Activated CD4-positive, alpha-beta memory T cell treated with anti-CD3 and anti-CD28 coated beads, Interleukin-2, amount 10 ng/mL, durations not matched to agents 7 days and 5 days (primary cell): Measurements from ENCODE around the gene P4HA2. TPM values are rescaled to one million over a fixed set of nuclear protein-coding genes. Genes with fewer than 3 reads are reported as not detected.

Experiments
- CTCF ChIA-PET: fragments of 350-600 bp; sonication (Branson Sonifier 250); formaldehyde crosslinking; loops from one replicate; lab custom pipeline; 2021; ENCODE audit warnings: antibody characterized with exemption, inconsistent platforms; lab: Charles Lee
- POLR2A ChIA-PET: fragments of 350-600 bp; sonication (Branson Sonifier 250); formaldehyde crosslinking; loops from one replicate; lab custom pipeline; 2021; ENCODE audit warnings: antibody characterized with exemption; lab: Charles Lee
- DNase-seq: peaks from one replicate; pipeline ENCODE4 v3.0.0-alpha.2; 2020
- H3K27ac Mint-ChIP-seq: one replicate; pipeline ENCODE4 v1.8.0; 2021; ENCODE audit warnings: mild to moderate bottlenecking, mixed read lengths
- H3K27me3 Mint-ChIP-seq: one replicate; pipeline ENCODE4 v1.8.0; 2021; ENCODE audit warnings: mixed read lengths
- H3K36me3 Mint-ChIP-seq: one replicate; pipeline ENCODE4 v1.8.0; 2021; ENCODE audit warnings: low read depth, mixed read lengths
- H3K4me1 Mint-ChIP-seq: one replicate; pipeline ENCODE4 v1.8.0; 2021; ENCODE audit warnings: mixed read lengths
- H3K4me3 Mint-ChIP-seq: one replicate; pipeline ENCODE4 v1.8.0; 2021; ENCODE audit warnings: mild to moderate bottlenecking, mixed read lengths
- H3K9me3 Mint-ChIP-seq: one replicate; pipeline ENCODE4 v1.8.0; 2021; ENCODE audit warnings: mixed read lengths
- total RNA-seq, 2 experiments: library from RNA; stranded (reverse); gene quantifications; one replicate each; pipeline ENCODE4 v1.2.3, GENCODE V29; 2021

P4HA2 gene
- total RNA-seq, 2 experiments from 2014 or later: 9.7 to 10.5 TPM

DNA sequence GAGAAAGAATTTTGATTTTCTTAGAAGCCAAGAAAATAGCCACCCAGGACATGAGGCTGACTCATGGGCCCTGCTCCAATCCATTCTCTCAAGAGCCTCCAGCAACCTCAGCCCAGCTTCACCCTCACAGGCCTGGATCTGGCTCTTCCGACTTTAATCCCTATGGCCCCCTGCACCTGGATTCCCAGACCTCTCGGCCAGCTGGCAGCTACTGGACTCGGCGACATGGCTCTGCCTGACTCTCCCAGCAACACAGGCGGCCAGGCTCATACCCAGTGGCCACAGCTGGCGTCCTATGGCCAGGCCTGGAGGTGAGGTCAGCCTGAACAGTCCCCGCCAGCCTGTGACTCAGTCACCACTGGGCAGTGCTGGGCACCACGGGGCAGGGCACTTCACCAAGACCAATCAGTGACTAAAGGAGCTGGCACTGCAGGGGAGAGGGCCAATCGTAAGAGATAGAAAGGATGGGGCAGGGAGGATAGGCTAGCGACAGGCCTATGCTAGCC lies 23.6 kb upstream of the P4HA2 start:
- H3K36me3 Mint-ChIP-seq: no peaks in the 10 kb centered on the region
- H3K9me3 Mint-ChIP-seq: peaks cover 3% of the 10 kb centered on the region
- ChIA-PET POLR2A (no interaction called here), CTCF (interaction anchor here (1.8 to 5.2 kb wide), 2 partner anchors 12 to 21 kb away, joined by 5 to 46 read pairs; no protein-coding TSS in a partner anchor)
- H3K27ac Mint-ChIP-seq: no peak overlapping the region
- H3K4me3 Mint-ChIP-seq: no peak overlapping the region
- no peak for DNase-seq
- H3K4me1 Mint-ChIP-seq: no peaks in the 10 kb centered on the region
- peaks cover 19% of the 10 kb centered on the region for H3K27me3 Mint-ChIP-seq

DNA sequence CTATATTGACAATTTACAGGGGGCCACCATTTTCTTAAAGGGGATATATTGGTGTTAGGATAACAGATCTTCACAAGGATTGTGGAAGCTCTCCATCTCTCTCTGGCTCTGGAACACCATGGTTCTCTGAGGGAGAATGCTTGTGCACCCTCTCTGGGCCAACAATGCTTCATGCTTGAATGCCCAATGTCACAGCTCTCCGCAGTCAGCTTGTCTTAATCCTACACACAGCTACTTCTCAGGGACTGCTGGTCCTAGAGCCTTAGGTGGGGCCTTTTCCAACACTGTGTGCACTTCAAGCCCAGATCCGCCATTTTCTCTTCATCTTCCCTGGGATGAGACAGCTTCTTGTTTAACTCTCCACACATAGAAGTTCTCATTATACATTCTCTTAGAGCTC lies 22.9 kb upstream of the P4HA2 start:
- CTCF ChIA-PET: interaction anchor here (1.8 to 5.2 kb wide), 2 partner anchors 12 to 22 kb away, joined by 5 to 46 read pairs; no protein-coding TSS in a partner anchor
- DNase-seq: no peak
- Mint-ChIP-seq H3K4me1 (no peaks in the 10 kb centered on the region), H3K9me3 (peaks cover 8% of the 10 kb centered on the region), H3K27me3 (peaks cover 22% of the 10 kb centered on the region), H3K4me3 (no peak overlapping the region), H3K36me3 (no peaks in the 10 kb centered on the region), H3K27ac (no peak overlapping the region)
- POLR2A ChIA-PET: no interaction called here

DNA sequence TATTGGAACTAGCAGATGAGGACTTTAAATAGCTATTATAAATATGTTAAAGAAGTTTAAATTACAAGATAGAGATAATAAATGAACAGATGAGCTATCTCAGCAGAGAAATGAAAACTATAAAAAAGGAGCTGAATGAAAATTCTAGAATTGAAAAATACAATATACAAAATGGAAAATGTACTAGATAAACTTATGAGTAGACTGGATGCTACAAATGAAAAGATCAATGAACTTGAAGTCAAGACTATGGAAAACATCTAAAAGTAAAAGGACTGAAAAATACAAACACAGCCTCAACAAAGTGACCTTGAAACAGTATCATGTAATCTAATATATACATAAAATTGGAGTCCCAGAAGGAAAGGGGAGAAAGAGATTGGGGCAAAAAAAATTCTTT lies 19.2 kb upstream of the P4HA2 start:
- ChIA-PET POLR2A (no interaction called here), CTCF (interaction anchor here (5.2 kb wide), 1 partner anchor 8 kb away, joined by 46 read pairs; no protein-coding TSS in a partner anchor)
- peaks cover 18% of the 10 kb centered on the region for H3K9me3 Mint-ChIP-seq
- no peaks in the 10 kb centered on the region for H3K4me1 Mint-ChIP-seq
- H3K4me3 Mint-ChIP-seq: no peak overlapping the region
- H3K36me3 Mint-ChIP-seq: peaks cover 4% of the 10 kb centered on the region
- H3K27ac Mint-ChIP-seq: no peak overlapping the region
- no peak for DNase-seq
- H3K27me3 Mint-ChIP-seq: peaks cover 42% of the 10 kb centered on the region

- Mint-ChIP-seq H3K9me3 (peaks cover 18% of the 10 kb centered on the region), H3K36me3 (peaks cover 4% of the 10 kb centered on the region), H3K27me3 (peaks cover 39% of the 10 kb centered on the region), H3K4me3 (no peak overlapping the region), H3K27ac (no peak overlapping the region), H3K4me1 (no peaks in the 10 kb centered on the region)
- DNase-seq: no peak
- ChIA-PET POLR2A (interaction anchor here (0.6 kb wide), 1 partner anchor 10 kb away, joined by 3 read pairs; no protein-coding TSS in a partner anchor), CTCF (no interaction called here)
Measured at GRCh38 chr5:132245593-132245992, 17.9 kb upstream of the P4HA2 start.

- Mint-ChIP-seq H3K9me3 (peaks cover 18% of the 10 kb centered on the region), H3K27ac (no peak overlapping the region), H3K4me3 (no peak overlapping the region), H3K4me1 (no peaks in the 10 kb centered on the region), H3K36me3 (peaks cover 4% of the 10 kb centered on the region), H3K27me3 (peaks cover 31% of the 10 kb centered on the region)
- ChIA-PET POLR2A (no interaction called here), CTCF (no interaction called here)
- no peak for DNase-seq
Measured at GRCh38 chr5:132243366-132243977, 15.8 kb upstream of the P4HA2 start.

DNA sequence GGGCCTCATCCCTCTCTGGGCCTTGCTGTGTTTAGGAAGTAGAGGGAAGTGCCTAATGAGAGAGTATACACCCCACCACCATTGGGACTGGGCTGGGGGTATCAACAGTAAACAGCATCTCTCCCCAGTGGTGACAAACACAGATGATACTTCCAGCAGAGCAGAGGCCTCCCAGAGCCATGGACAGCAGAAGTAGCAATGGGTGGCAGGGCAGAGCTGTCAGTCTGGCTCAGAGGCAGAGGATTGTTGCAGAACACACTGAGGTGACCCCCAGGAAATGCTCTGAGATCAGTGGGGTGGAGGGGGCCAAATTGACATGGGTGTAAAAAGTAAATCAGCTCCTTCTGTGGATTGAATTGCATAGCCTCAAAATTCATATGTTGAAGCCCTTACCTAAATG lies 12.1 kb upstream of the P4HA2 start:
- H3K4me1 Mint-ChIP-seq: no peaks in the 10 kb centered on the region
- ChIA-PET POLR2A (no interaction called here), CTCF (interaction anchor here (3.3 to 5.6 kb wide), 2 partner anchors 9 to 10 kb away, joined by 18 to 46 read pairs; no protein-coding TSS in a partner anchor)
- H3K36me3 Mint-ChIP-seq: peaks cover 4% of the 10 kb centered on the region
- H3K27me3 Mint-ChIP-seq: peaks cover 13% of the 10 kb centered on the region
- H3K27ac Mint-ChIP-seq: no peak overlapping the region
- DNase-seq: no peak
- peaks cover 8% of the 10 kb centered on the region for H3K9me3 Mint-ChIP-seq
- H3K4me3 Mint-ChIP-seq: no peak overlapping the region

- Mint-ChIP-seq H3K4me3 (no peak overlapping the region), H3K27ac (no peak overlapping the region), H3K36me3 (no peaks in the 10 kb centered on the region), H3K4me1 (no peaks in the 10 kb centered on the region), H3K27me3 (peaks cover 10% of the 10 kb centered on the region), H3K9me3 (peaks cover 2% of the 10 kb centered on the region)
- ChIA-PET POLR2A (no interaction called here), CTCF (interaction anchor here (0.7 to 5.6 kb wide), 36 partner anchors 9 to 429 kb away, joined by 3 to 46 read pairs (median 4); partner anchors contain the start of genes SLC22A4 and SLC22A5)
- DNase-seq: no peak
Measured at GRCh38 chr5:132238901-132239500, 11.3 kb upstream of the P4HA2 start.

DNA sequence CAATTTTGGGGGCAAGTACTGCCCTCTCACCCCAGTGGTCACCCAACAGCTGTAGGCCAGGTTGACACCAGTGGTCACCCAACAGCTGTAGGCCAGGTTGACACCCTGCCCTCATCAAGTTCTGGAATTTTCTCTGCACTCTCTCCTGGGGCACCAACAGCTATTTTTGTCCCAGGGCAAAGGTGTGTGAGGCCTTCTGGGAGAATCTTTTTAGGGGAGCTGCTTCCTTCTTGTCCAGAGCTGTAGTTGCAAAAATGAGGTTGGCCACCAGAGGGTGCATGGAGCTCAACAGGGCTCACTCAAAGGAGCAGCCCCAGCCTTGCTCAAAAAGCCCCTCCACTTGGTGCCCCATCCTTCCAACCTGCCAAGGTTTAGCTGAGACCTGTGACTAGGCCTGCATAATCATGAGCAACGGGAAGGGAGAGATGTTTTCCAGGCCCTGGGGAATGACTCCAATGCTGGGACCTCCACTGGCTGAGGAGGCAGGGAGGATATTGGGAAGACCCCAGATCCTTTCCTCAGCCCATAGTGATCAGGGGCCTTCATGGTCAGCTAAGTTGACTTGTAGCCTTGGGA lies 10.6 kb upstream of the P4HA2 start:
- POLR2A ChIA-PET: interaction anchor here (1.5 kb wide), 1 partner anchor 23 kb away, joined by 3 read pairs; no protein-coding TSS in a partner anchor

DNA sequence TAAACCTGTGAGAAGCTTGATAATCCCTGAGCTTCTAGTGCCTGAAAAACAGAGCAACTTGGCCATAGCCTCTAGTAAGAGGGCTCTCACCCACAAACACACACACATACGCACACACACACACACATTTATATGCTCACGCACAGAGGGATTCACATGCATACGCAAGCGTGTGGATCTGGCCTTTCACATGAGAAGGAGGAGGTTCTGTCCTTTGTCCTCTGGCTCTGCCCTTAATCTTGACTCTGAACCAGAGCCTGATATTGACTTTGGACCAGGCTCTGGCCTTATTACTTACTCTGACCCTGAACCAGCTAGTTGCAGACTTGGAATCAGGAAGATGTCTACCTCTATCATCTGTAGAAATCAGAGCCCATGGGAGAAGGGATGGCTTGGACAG lies 10.0 kb upstream of the P4HA2 start:
- POLR2A ChIA-PET: interaction anchor here (1.5 kb wide), 1 partner anchor 23 kb away, joined by 3 read pairs; no protein-coding TSS in a partner anchor
- DNase-seq: no peak
- H3K27me3 Mint-ChIP-seq: peaks cover 3% of the 10 kb centered on the region
- H3K27ac Mint-ChIP-seq: no peak overlapping the region
- no peaks in the 10 kb centered on the region for H3K4me1 Mint-ChIP-seq
- H3K4me3 Mint-ChIP-seq: no peak overlapping the region
- no peaks in the 10 kb centered on the region for H3K36me3 Mint-ChIP-seq
- CTCF ChIA-PET: interaction anchor here (0.6 to 5.6 kb wide), 47 partner anchors 8 to 708 kb away, joined by 3 to 46 read pairs (median 5); partner anchors contain the start of genes P4HA2, SLC22A4 and SLC22A5
- H3K9me3 Mint-ChIP-seq: no peaks in the 10 kb centered on the region

More for the DNA sequence above, 10.6 kb upstream of the P4HA2 start:
- H3K4me1 Mint-ChIP-seq: no peaks in the 10 kb centered on the region
- H3K27ac Mint-ChIP-seq: no peak overlapping the region
- peaks cover 7% of the 10 kb centered on the region for H3K27me3 Mint-ChIP-seq
- H3K9me3 Mint-ChIP-seq: no peaks in the 10 kb centered on the region
- peak; percentile 77 for DNase-seq
- no peak overlapping the region for H3K4me3 Mint-ChIP-seq
- CTCF ChIA-PET: interaction anchor here (0.6 to 5.6 kb wide), 49 partner anchors 8 to 708 kb away, joined by 3 to 46 read pairs (median 4); partner anchors contain the start of genes P4HA2, SLC22A4 and SLC22A5
- H3K36me3 Mint-ChIP-seq: no peaks in the 10 kb centered on the region

GRCh38 chr5:132237141-132237540 lies 9.5 kb upstream of the P4HA2 start:
- H3K4me3 Mint-ChIP-seq: no peak overlapping the region
- no peaks in the 10 kb centered on the region for H3K4me1 Mint-ChIP-seq
- no peaks in the 10 kb centered on the region for H3K9me3 Mint-ChIP-seq
- POLR2A ChIA-PET: interaction anchor here (1.5 kb wide), 1 partner anchor 24 kb away, joined by 3 read pairs; no protein-coding TSS in a partner anchor
- CTCF ChIA-PET: interaction anchor here (0.7 to 5.6 kb wide), 23 partner anchors 7 to 264 kb away, joined by 3 to 46 read pairs (median 8); partner anchors contain the start of genes P4HA2, SLC22A4 and SLC22A5
- no peaks in the 10 kb centered on the region for H3K36me3 Mint-ChIP-seq
- H3K27me3 Mint-ChIP-seq: peaks cover 2% of the 10 kb centered on the region
- H3K27ac Mint-ChIP-seq: no peak overlapping the region
- DNase-seq: no peak

DNA sequence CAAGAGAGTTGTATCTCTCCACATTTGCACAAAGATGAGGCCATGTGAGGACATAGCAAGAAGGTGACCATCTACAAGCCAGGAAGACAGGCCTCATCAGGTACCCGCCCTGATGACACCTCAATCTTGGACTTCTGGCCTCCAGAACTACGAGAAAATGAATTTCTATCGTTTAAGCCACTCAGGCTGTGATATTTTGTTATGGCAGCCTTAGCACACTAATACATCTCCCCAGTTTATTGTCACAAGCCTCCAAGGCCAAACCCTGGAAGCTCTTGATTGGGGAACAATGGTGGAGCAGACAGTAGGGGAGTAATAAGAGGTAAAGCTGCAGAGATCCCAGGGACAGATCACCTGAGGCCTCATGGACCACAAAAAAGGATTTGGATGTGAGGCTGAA lies 7.7 kb upstream of the P4HA2 start:
- CTCF ChIA-PET: interaction anchor here (0.8 to 1.0 kb wide), 2 partner anchors 8 to 170 kb away, joined by 3 to 4 read pairs; partner anchors contain the start of gene P4HA2
- Mint-ChIP-seq H3K9me3 (no peaks in the 10 kb centered on the region), H3K4me3 (no peak overlapping the region), H3K4me1 (peaks cover 9% of the 10 kb centered on the region), H3K27me3 (peaks cover 4% of the 10 kb centered on the region), H3K27ac (no peak overlapping the region), H3K36me3 (no peaks in the 10 kb centered on the region)
- POLR2A ChIA-PET: no interaction called here
- DNase-seq: no peak

GRCh38 chr5:132234684-132235062 lies 7.0 kb upstream of the P4HA2 start:
- ChIA-PET CTCF (interaction anchor here (0.8 kb wide), 1 partner anchor 169 kb away, joined by 3 read pairs; no protein-coding TSS in a partner anchor), POLR2A (no interaction called here)
- H3K9me3 Mint-ChIP-seq: no peaks in the 10 kb centered on the region
- DNase-seq: no peak
- H3K27ac Mint-ChIP-seq: no peak overlapping the region
- H3K27me3 Mint-ChIP-seq: peaks cover 8% of the 10 kb centered on the region
- H3K4me3 Mint-ChIP-seq: no peak overlapping the region
- H3K4me1 Mint-ChIP-seq: peaks cover 14% of the 10 kb centered on the region
- H3K36me3 Mint-ChIP-seq: no peaks in the 10 kb centered on the region
